A549 (cell line): ENCODE data around the gene PLAC8L1.

ENCODE experiments used
- CBX2 ChIP-seq: fragments of 200-600 bp; sonication (generic); IDR thresholded peaks from 2 replicates; pipeline ENCODE4 v1.6.1; 2016; ENCODE audit warnings: low read depth, mild to moderate bottlenecking, borderline replicate concordance
- CHD2 ChIP-seq: fragments of 150-350 bp; IDR thresholded peaks from 2 replicates; pipeline ENCODE4 v1.6.1; 2014; ENCODE audit warnings: low read length; ENCODE audit not compliant: partially characterized antibody
- EP300 ChIP-seq, 2 experiments: fragments of >200 bp; sonication (Bioruptor Twin); formaldehyde crosslinking; IDR thresholded peaks; 2 replicates in 1 of 2; 3 replicates in 1 of 2; pipeline ENCODE4 v1.6.1; 2016 to 2017
- FOSB ChIP-seq: fragments of 250-450 bp; sonication (Bioruptor Pico); IDR thresholded peaks from 2 replicates; pipeline ENCODE4 v1.5.0; 2020; ENCODE audit warnings: mild to moderate bottlenecking, moderate library complexity
- JUN ChIP-seq, 2 experiments: fragments of >200 bp; sonication (Bioruptor Twin); formaldehyde crosslinking; IDR thresholded peaks; 2 replicates in 1 of 2; 3 replicates in 1 of 2; pipeline ENCODE4 v1.6.1; 2016 to 2017
- MAFK ChIP-seq: fragments of 450-650 bp; IDR thresholded peaks from 2 replicates; pipeline ENCODE4 v1.6.1; 2014; ENCODE audit not compliant: partially characterized antibody
- MAZ ChIP-seq: fragments of 150-350 bp; IDR thresholded peaks from 2 replicates; pipeline ENCODE4 v1.6.1; 2014; ENCODE audit warnings: antibody characterized with exemption, low read depth, low read length, borderline replicate concordance
- POLR2A ChIP-seq: IDR thresholded peaks from 2 replicates; pipeline ENCODE4 v1.6.1; 2012; ENCODE audit warnings: mild to moderate bottlenecking, low read length
- POLR2AphosphoS2 ChIP-seq: conservative IDR thresholded peaks from 2 replicates; pipeline ENCODE4 v1.6.1; 2012; ENCODE audit warnings: low read length, improper control_type of control experiment, inconsistent platforms
- TF ChIP-seq, protein P1 (sequence below): fragments of >200 bp; sonication (Bioruptor Twin); formaldehyde crosslinking; IDR thresholded peaks from 3 replicates; pipeline ENCODE4 v1.5.1; 2016
- TF ChIP-seq, protein P2 (sequence below): IDR thresholded peaks from 2 replicates; pipeline ENCODE4 v1.6.1; 2012
- TF ChIP-seq, protein P3 (sequence below): fragments of 200-600 bp; sonication (generic); IDR thresholded peaks from 2 replicates; pipeline ENCODE4 v1.6.1; 2016; ENCODE audit warnings: antibody characterized with exemption, mild to moderate bottlenecking, moderate library complexity
- TF ChIP-seq, protein P4 (sequence below): IDR thresholded peaks from 2 replicates; pipeline ENCODE4 v1.6.1; 2012

DNA sequence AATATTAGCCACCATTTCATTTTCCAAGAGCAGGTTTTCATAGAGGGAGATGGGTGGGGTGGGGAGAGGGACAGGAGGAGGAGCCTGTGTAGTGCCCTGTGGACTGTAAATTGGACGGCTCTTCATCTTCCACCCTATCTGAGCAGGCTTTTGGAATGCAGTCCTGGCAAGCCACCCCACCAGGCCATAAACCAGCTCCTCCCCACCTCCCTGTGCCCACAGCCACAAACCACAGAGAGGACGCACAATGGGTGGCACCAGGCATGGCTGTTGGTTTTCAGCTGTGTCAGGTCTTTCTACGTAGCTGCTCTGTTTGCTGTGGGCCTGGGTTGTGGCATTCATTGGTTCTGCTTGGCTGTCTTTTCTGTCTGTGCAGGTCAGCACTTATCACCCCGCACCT is 58.0 kb downstream of the PLAC8L1 start:
- TF ChIP-seq, protein P1, sequence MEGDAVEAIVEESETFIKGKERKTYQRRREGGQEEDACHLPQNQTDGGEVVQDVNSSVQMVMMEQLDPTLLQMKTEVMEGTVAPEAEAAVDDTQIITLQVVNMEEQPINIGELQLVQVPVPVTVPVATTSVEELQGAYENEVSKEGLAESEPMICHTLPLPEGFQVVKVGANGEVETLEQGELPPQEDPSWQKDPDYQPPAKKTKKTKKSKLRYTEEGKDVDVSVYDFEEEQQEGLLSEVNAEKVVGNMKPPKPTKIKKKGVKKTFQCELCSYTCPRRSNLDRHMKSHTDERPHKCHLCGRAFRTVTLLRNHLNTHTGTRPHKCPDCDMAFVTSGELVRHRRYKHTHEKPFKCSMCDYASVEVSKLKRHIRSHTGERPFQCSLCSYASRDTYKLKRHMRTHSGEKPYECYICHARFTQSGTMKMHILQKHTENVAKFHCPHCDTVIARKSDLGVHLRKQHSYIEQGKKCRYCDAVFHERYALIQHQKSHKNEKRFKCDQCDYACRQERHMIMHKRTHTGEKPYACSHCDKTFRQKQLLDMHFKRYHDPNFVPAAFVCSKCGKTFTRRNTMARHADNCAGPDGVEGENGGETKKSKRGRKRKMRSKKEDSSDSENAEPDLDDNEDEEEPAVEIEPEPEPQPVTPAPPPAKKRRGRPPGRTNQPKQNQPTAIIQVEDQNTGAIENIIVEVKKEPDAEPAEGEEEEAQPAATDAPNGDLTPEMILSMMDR: no peak
- TF ChIP-seq MAZ (no peak), FOSB (CRISPR knock-in tag) (no peak), CHD2 (no peak), POLR2A (no peak), CBX2 (no peak), MAFK (no peak), JUN (IDR thresholded peaks at IDR 0.05) (no peak), POLR2AphosphoS2 (no peak), EP300 (IDR thresholded peaks at IDR 0.05) (no peak)
- TF ChIP-seq, protein P2, sequence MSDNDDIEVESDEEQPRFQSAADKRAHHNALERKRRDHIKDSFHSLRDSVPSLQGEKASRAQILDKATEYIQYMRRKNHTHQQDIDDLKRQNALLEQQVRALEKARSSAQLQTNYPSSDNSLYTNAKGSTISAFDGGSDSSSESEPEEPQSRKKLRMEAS: no peak
- TF ChIP-seq, protein P3, sequence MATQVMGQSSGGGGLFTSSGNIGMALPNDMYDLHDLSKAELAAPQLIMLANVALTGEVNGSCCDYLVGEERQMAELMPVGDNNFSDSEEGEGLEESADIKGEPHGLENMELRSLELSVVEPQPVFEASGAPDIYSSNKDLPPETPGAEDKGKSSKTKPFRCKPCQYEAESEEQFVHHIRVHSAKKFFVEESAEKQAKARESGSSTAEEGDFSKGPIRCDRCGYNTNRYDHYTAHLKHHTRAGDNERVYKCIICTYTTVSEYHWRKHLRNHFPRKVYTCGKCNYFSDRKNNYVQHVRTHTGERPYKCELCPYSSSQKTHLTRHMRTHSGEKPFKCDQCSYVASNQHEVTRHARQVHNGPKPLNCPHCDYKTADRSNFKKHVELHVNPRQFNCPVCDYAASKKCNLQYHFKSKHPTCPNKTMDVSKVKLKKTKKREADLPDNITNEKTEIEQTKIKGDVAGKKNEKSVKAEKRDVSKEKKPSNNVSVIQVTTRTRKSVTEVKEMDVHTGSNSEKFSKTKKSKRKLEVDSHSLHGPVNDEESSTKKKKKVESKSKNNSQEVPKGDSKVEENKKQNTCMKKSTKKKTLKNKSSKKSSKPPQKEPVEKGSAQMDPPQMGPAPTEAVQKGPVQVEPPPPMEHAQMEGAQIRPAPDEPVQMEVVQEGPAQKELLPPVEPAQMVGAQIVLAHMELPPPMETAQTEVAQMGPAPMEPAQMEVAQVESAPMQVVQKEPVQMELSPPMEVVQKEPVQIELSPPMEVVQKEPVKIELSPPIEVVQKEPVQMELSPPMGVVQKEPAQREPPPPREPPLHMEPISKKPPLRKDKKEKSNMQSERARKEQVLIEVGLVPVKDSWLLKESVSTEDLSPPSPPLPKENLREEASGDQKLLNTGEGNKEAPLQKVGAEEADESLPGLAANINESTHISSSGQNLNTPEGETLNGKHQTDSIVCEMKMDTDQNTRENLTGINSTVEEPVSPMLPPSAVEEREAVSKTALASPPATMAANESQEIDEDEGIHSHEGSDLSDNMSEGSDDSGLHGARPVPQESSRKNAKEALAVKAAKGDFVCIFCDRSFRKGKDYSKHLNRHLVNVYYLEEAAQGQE: no peak
- TF ChIP-seq, protein P4, sequence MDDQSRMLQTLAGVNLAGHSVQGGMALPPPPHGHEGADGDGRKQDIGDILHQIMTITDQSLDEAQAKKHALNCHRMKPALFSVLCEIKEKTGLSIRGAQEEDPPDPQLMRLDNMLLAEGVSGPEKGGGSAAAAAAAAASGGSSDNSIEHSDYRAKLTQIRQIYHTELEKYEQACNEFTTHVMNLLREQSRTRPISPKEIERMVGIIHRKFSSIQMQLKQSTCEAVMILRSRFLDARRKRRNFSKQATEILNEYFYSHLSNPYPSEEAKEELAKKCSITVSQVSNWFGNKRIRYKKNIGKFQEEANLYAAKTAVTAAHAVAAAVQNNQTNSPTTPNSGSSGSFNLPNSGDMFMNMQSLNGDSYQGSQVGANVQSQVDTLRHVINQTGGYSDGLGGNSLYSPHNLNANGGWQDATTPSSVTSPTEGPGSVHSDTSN: no peak
